PC-9 (cell line): Measurements from ENCODE around the gene PTPRD.

Experiments
- EZH2 ChIP-seq: fragments of 200-600 bp; sonication (generic); IDR thresholded peaks from 2 replicates; pipeline ENCODE4 v1.8.0; 2017; ENCODE audit warnings: antibody characterized with exemption, low read depth
- TF ChIP-seq, protein P1 (sequence below): fragments of 200-600 bp; sonication (generic); conservative IDR thresholded peaks from 2 replicates; pipeline ENCODE4 v1.6.1; 2017; ENCODE audit warnings: mixed run types, antibody characterized with exemption, mild to moderate bottlenecking, moderate library complexity

GRCh38 chr9:8456344-8456743 is 2156.5 kb downstream of the PTPRD start:
- TF ChIP-seq, protein P1, sequence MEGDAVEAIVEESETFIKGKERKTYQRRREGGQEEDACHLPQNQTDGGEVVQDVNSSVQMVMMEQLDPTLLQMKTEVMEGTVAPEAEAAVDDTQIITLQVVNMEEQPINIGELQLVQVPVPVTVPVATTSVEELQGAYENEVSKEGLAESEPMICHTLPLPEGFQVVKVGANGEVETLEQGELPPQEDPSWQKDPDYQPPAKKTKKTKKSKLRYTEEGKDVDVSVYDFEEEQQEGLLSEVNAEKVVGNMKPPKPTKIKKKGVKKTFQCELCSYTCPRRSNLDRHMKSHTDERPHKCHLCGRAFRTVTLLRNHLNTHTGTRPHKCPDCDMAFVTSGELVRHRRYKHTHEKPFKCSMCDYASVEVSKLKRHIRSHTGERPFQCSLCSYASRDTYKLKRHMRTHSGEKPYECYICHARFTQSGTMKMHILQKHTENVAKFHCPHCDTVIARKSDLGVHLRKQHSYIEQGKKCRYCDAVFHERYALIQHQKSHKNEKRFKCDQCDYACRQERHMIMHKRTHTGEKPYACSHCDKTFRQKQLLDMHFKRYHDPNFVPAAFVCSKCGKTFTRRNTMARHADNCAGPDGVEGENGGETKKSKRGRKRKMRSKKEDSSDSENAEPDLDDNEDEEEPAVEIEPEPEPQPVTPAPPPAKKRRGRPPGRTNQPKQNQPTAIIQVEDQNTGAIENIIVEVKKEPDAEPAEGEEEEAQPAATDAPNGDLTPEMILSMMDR: no peak
- TF ChIP-seq EZH2: no peak
